DOHH2 (cell line): Measurements from ENCODE around the gene ZCWPW1.

Source experiments
- H3F3A ChIP-seq: fragments of 200-600 bp; sonication (generic), shearing (Covaris generic); 2 replicates; pipeline ENCODE4 v1.6.0; 2016; ENCODE audit warnings: antibody characterized with exemption, mild to moderate bottlenecking; ENCODE audit not compliant: control insufficient read depth, insufficient read depth
- H3K27ac ChIP-seq: fragments of 200-600 bp; sonication (generic); 2 replicates; pipeline ENCODE4 v1.5.1; 2014; ENCODE audit warnings: low read depth, mild to moderate bottlenecking, low read length, moderate library complexity
- H3K27me3 ChIP-seq: fragments of 200-600 bp; sonication (generic); 2 replicates; pipeline ENCODE4 v1.6.1; 2014; ENCODE audit warnings: mild to moderate bottlenecking, low read length, mixed read lengths; ENCODE audit not compliant: control insufficient read depth
- H3K36me3 ChIP-seq: fragments of 200-600 bp; sonication (generic); 2 replicates; pipeline ENCODE4 v1.6.1; 2014; ENCODE audit warnings: mild to moderate bottlenecking, low read length, moderate library complexity, mixed read lengths; ENCODE audit not compliant: control insufficient read depth
- H3K4me1 ChIP-seq: fragments of 200-600 bp; sonication (generic); 2 replicates; pipeline ENCODE4 v1.6.1; 2014; ENCODE audit warnings: mild to moderate bottlenecking, low read length, mixed read lengths; ENCODE audit not compliant: control insufficient read depth
- H3K4me2 ChIP-seq: fragments of 200-600 bp; sonication (generic); 2 replicates; pipeline ENCODE4 v1.6.0; 2014; ENCODE audit warnings: mild to moderate bottlenecking, low read length, moderate library complexity
- H3K4me3 ChIP-seq: fragments of 200-600 bp; sonication (generic); 2 replicates; pipeline ENCODE4 v1.5.1; 2014; ENCODE audit warnings: mild to moderate bottlenecking, low read length, mixed read lengths
- H3K79me2 ChIP-seq: fragments of 200-600 bp; sonication (generic); 2 replicates; pipeline ENCODE4 v1.6.1; 2014; ENCODE audit warnings: mild to moderate bottlenecking, low read length, mixed read lengths; ENCODE audit not compliant: control insufficient read depth
- H3K9me2 ChIP-seq: fragments of 200-600 bp; sonication (generic); replicated peaks from 2 replicates; pipeline ENCODE4 v1.6.1; 2014; ENCODE audit warnings: mild to moderate bottlenecking, low read length, mixed read lengths; ENCODE audit not compliant: control insufficient read depth
- H3K9me3 ChIP-seq: fragments of 200-600 bp; sonication (generic); 2 replicates; pipeline ENCODE4 v1.6.1; 2014; ENCODE audit warnings: antibody characterized with exemption, low read length, mixed read lengths; ENCODE audit not compliant: control insufficient read depth, insufficient read depth
- H4K20me1 ChIP-seq: fragments of 200-600 bp; sonication (generic); 2 replicates; pipeline ENCODE4 v1.6.0; 2014; ENCODE audit warnings: low read depth, mild to moderate bottlenecking, antibody characterized with exemption, low read length, moderate library complexity; ENCODE audit not compliant: control insufficient read depth, insufficient read depth
- CTCF ChIP-seq: fragments of 200-600 bp; sonication (generic); IDR thresholded peaks from one replicate; pipeline ENCODE4 v1.5.1; 2014; ENCODE audit warnings: antibody characterized with exemption, mild to moderate bottlenecking, low read depth, low read length; ENCODE audit not compliant: poor library complexity, severe bottlenecking
- EZH2phosphoT487 ChIP-seq: fragments of 200-600 bp; sonication (generic); IDR thresholded peaks from 2 replicates; pipeline ENCODE4 v1.6.1; 2017; ENCODE audit warnings: borderline replicate concordance, mild to moderate bottlenecking, antibody characterized with exemption, low read length, moderate library complexity, mixed read lengths

The ZCWPW1 gene

GRCh38 chr7:100428199-100428966 is at the start of gene ZCWPW1:
Gene ZCWPW1, minus strand, starts transcription at chr7:100428703. Its CDS starts 8,054 bp downstream, at chr7:100420649.
- Histone ChIP-seq H3K4me1 (peaks cover 36% of the 10 kb centered on the region), H3K27ac (peak within 1 kb of the TSS; percentile 89), H3K4me2 (peak within 1 kb of the TSS; percentile 83), H3K79me2 (peaks cover 37% of the 10 kb centered on the region), H3K9me2 (no peaks in the 10 kb centered on the region), H3K4me3 (peak within 1 kb of the TSS; percentile 77), H3F3A (peaks cover 40% of the 10 kb centered on the region), H3K36me3 (peaks cover 36% of the 10 kb centered on the region), H4K20me1 (peaks cover 11% of the 10 kb centered on the region; the same call in 1 of the 2 replicates), H3K9me3 (peaks cover 5% of the 10 kb centered on the region), H3K27me3 (no peaks in the 10 kb centered on the region)
- no peak for TF ChIP-seq EZH2phosphoT487
- TF ChIP-seq CTCF: no peak

GRCh38 chr7:100477871-100478267 is 49.4 kb upstream of the ZCWPW1 start:
- peak overlapping the region; percentile 83 for H3K27ac ChIP-seq
- peaks cover 60% of the 10 kb centered on the region for H3K4me1 ChIP-seq
- H3F3A ChIP-seq: peaks cover 3% of the 10 kb centered on the region; the same call in 1 of the 2 replicates
- H3K27me3 ChIP-seq: no peaks in the 10 kb centered on the region
- no peak for TF ChIP-seq EZH2phosphoT487
- TF ChIP-seq CTCF: no peak
- H3K9me2 ChIP-seq: no peaks in the 10 kb centered on the region
- no peaks in the 10 kb centered on the region for H3K9me3 ChIP-seq
- peaks cover 29% of the 10 kb centered on the region for H4K20me1 ChIP-seq
- H3K36me3 ChIP-seq: peaks cover 56% of the 10 kb centered on the region
- peak overlapping the region; percentile 96 for H3K4me3 ChIP-seq
- peaks cover 54% of the 10 kb centered on the region for H3K79me2 ChIP-seq
- H3K4me2 ChIP-seq: peak overlapping the region; percentile 95

GRCh38 chr7:100476903-100477870 is 48.7 kb upstream of the ZCWPW1 start:
- peak overlapping the region; percentile 83 for H3K27ac ChIP-seq
- H3K27me3 ChIP-seq: no peaks in the 10 kb centered on the region
- peaks cover 58% of the 10 kb centered on the region for H3K4me1 ChIP-seq
- H3K9me2 ChIP-seq: no peaks in the 10 kb centered on the region
- peaks cover 54% of the 10 kb centered on the region for H3K79me2 ChIP-seq
- no peaks in the 10 kb centered on the region for H3K9me3 ChIP-seq
- peaks cover 3% of the 10 kb centered on the region; the same call in 1 of the 2 replicates for H3F3A ChIP-seq
- TF ChIP-seq CTCF: peak; percentile 94
- no peak for TF ChIP-seq EZH2phosphoT487
- peak overlapping the region; percentile 96 for H3K4me3 ChIP-seq
- H4K20me1 ChIP-seq: peaks cover 29% of the 10 kb centered on the region
- H3K4me2 ChIP-seq: peak overlapping the region; percentile 95
- H3K36me3 ChIP-seq: peaks cover 61% of the 10 kb centered on the region
